ENCODE results near the gene DRC7. TPM values are rescaled to one million over a fixed set of nuclear protein-coding genes. Genes with fewer than 3 reads are reported as not detected.

The DRC7 gene, protein sequence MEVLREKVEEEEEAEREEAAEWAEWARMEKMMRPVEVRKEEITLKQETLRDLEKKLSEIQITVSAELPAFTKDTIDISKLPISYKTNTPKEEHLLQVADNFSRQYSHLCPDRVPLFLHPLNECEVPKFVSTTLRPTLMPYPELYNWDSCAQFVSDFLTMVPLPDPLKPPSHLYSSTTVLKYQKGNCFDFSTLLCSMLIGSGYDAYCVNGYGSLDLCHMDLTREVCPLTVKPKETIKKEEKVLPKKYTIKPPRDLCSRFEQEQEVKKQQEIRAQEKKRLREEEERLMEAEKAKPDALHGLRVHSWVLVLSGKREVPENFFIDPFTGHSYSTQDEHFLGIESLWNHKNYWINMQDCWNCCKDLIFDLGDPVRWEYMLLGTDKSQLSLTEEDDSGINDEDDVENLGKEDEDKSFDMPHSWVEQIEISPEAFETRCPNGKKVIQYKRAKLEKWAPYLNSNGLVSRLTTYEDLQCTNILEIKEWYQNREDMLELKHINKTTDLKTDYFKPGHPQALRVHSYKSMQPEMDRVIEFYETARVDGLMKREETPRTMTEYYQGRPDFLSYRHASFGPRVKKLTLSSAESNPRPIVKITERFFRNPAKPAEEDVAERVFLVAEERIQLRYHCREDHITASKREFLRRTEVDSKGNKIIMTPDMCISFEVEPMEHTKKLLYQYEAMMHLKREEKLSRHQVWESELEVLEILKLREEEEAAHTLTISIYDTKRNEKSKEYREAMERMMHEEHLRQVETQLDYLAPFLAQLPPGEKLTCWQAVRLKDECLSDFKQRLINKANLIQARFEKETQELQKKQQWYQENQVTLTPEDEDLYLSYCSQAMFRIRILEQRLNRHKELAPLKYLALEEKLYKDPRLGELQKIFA
- total RNA-seq: 0.63 TPM

DNA sequence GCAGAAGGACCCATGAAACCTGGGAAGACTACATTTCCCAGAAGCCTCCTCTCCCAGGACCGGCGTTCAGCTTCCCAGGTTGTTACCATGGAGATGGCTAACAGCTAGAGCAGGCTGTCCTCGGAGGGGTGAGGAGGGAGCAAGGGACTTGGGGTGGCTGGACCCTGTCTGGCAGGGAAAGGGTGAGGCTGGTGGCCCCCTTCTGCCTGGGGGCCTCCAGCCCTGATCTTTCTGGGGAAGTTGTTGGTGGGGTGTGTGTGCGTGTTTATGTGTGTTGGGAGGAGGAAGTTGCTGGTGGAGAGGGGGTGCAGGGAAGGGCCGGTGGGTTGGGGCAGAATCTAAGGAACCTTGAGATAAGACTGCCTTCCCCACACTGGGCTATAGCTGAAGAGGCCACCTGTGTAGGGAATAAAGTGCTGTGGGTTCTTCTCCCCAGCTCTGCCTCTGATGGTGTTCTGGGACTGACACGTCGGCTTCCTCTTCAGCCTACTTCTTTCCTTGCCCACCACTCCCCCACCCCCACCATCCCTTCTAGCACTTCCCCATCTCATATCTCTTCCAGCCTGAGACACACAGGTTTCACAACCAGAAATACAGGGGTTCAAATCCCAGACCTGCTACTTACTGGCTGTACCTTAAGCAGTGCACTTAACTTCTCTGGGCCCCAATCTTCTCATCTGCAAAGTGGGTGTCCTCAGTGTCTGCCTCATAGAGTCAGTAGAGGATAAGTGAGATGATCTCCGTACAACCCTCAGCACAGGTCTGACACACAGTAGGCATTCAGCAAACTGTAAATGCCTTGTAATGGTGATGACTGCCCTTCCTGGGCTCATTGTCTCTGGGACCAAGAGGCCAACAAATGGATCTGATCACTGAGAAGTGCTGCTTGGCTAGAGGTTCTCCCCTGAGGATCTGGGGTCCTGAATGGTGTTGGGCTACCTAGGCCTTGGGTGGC, at the start of gene DRC7:
Gene DRC7, plus strand, starts transcription at position 82 of the 955 bp plus-strand sequence. CDS start 3,144 bp downstream, outside the sequence.
- peaks cover 35% of the 10 kb centered on the region for H3K4me1 ChIP-seq (ENCODE audit: insufficient read depth, low read length)
- peak within 1 kb of the TSS; percentile 22 for H3K4me3 ChIP-seq (ENCODE audit: low read length)
- H3K9me3 ChIP-seq (ENCODE audit: low read depth, low read length): no peaks in the 10 kb centered on the region
- no peaks in the 10 kb centered on the region for H3K27me3 ChIP-seq (ENCODE audit: insufficient read depth, low read length)

DNA sequence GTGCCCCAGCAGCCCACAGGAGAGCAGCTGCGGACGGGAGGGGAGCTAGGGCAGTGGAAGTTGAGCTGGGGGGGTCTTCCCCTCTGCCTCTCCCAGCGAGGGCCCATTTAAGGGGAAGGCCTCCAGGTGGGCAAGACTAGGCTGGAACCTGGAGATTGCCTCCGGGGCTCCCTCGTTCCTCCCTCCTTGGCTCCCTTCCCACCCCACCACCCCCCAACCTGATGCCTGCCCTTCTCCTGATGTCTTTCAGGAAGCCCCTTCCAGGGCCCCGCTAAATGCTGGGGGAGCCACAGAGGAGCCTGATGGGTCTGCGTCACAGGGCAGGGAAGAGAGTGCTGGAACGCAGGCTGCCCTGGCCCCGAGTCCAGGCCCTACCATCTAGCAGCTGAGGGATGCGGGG, 49.4 kb upstream of the DRC7 start:
- Histone ChIP-seq H3K4me3 (ENCODE audit: low read length) (no peak overlapping the region), H3K4me1 (ENCODE audit: insufficient read depth, low read length) (peaks cover 31% of the 10 kb centered on the region), H3K9me3 (ENCODE audit: low read depth, low read length) (no peaks in the 10 kb centered on the region), H3K27me3 (ENCODE audit: insufficient read depth, low read length) (no peaks in the 10 kb centered on the region)

DNA sequence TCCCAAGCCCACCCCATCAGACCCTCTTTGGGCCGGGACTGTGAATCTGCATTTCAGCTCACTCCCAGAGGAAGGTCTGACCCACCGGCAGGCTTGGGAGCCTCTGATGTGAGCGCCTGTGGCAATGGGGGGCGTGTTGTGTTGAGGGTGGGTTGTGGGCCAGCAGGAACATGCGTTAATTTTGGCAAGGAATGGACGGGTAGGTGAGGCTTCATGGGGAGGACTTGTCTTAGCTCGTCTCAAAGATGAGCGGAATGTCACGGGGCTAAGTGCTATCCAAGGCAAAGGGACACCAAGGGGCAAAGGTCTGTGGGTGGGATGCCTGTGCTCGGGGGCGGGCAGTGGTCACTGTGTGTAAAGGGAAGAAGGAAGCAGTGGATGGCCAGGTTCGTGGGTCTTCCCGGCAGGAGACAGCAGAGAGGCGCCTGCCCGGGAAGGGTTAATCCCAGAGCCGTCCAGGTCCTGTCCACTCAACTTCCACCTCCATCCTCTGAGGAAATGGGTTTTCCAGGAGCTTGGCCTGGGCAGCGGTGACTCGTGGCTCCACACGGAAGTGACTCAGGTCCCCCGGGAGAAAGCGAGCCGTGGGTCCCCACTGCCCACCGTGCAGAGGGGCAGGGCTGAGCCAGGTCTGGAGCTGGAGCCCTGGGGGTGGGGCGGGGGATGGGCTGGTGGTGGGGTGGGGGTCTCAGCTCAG, 48.8 kb upstream of the DRC7 start:
- peaks cover 34% of the 10 kb centered on the region for H3K4me1 ChIP-seq (ENCODE audit: insufficient read depth, low read length)
- no peaks in the 10 kb centered on the region for H3K27me3 ChIP-seq (ENCODE audit: insufficient read depth, low read length)
- no peak overlapping the region for H3K4me3 ChIP-seq (ENCODE audit: low read length)
- H3K9me3 ChIP-seq (ENCODE audit: low read depth, low read length): no peaks in the 10 kb centered on the region

DNA sequence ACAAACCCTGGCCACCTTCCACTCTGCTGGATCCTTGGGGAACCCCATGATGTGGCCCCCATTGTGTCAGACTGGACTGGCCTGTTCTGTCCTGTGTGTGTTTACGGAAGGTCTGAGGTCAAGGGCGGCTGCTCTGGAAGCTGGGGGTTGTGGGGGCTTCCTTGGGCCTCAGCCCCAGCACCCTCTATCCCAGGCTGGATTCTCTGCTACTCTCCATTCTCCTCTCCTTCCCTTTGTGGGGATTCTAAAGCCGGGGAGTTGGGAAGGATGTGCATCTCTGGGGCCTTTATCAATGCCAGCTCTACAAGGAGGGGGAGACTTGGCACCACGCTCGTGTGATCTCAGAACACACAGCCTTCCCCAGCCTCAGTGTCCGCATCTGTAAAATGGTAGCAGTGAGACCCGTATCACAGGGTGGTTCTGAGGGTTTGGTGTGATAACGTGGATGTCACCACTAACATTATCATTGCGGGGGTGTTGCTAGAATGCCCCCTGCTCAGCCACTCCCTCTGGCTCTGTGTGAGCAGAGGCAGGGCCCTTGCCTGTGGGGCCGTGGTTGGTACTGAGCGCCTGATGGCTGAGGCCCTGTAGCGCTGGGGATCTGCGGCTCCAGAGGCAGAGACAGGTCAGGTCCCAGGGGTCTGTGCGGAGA, 48.1 kb upstream of the DRC7 start:
- Histone ChIP-seq H3K4me1 (ENCODE audit: insufficient read depth, low read length) (peaks cover 36% of the 10 kb centered on the region), H3K9me3 (ENCODE audit: low read depth, low read length) (no peaks in the 10 kb centered on the region), H3K4me3 (ENCODE audit: low read length) (no peak overlapping the region), H3K27me3 (ENCODE audit: insufficient read depth, low read length) (no peaks in the 10 kb centered on the region)

DNA sequence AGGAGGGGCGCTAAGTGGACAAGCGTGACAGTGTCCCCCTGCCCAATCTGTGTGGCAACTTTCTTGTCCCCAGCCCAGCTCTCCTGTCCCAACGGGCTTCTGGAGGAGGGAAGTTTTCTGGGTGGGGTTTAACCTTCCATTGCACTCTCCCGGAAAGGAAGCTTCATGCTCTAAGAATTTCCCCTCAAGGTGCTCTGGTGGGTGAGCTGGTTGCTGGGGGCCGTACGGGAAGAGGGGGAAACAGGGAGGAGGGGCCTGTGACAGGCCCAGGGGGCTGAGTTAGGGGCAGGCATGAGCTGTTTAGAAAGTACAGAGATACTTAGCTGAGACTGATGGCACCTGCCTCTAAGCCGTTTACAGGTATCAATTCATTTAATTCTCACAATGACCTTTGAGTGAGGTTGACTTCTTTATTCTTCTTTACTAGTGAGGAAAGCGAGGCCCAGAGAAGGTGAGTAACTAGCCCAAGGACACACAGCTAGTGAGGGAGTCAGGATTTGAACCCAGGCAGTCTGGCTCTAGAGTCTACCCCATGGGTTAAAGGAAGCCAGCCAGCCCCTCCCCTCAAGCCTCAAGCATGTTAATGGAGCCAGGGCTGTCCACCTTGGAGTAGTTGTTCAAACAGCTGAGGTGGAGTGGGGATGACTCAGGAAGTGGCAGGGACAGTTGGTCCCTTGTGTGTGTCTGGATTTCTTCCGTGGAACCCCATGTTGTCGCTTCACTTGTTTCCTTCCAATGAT, 47.3 kb upstream of the DRC7 start:
- Histone ChIP-seq H3K27me3 (ENCODE audit: insufficient read depth, low read length) (no peaks in the 10 kb centered on the region), H3K9me3 (ENCODE audit: low read depth, low read length) (no peaks in the 10 kb centered on the region), H3K4me1 (ENCODE audit: insufficient read depth, low read length) (peaks cover 44% of the 10 kb centered on the region), H3K4me3 (ENCODE audit: low read length) (peak overlapping the region; percentile 12)

DNA sequence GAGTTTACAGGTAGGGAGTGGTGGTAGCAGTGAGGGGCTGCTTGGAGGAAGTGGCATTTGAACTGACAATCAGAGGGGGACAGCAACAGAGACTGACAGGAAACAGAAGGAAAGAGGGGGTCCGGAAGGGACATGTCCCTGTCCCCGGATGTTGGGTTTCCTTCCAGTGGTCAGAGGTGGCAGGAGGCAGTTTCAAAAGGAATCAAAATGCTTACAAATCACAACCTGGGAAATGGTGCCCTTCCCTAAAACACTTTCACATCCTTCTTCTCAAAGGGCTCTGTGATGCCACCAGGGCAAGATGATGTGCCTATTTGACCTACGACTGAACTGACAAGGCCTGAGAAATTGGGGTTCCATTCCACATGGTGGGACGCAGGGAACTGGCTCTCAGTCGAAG, 46.5 kb upstream of the DRC7 start:
- Histone ChIP-seq H3K4me1 (ENCODE audit: insufficient read depth, low read length) (peaks cover 45% of the 10 kb centered on the region), H3K4me3 (ENCODE audit: low read length) (peak overlapping the region; percentile 12), H3K27me3 (ENCODE audit: insufficient read depth, low read length) (no peaks in the 10 kb centered on the region), H3K9me3 (ENCODE audit: low read depth, low read length) (no peaks in the 10 kb centered on the region)

DNA sequence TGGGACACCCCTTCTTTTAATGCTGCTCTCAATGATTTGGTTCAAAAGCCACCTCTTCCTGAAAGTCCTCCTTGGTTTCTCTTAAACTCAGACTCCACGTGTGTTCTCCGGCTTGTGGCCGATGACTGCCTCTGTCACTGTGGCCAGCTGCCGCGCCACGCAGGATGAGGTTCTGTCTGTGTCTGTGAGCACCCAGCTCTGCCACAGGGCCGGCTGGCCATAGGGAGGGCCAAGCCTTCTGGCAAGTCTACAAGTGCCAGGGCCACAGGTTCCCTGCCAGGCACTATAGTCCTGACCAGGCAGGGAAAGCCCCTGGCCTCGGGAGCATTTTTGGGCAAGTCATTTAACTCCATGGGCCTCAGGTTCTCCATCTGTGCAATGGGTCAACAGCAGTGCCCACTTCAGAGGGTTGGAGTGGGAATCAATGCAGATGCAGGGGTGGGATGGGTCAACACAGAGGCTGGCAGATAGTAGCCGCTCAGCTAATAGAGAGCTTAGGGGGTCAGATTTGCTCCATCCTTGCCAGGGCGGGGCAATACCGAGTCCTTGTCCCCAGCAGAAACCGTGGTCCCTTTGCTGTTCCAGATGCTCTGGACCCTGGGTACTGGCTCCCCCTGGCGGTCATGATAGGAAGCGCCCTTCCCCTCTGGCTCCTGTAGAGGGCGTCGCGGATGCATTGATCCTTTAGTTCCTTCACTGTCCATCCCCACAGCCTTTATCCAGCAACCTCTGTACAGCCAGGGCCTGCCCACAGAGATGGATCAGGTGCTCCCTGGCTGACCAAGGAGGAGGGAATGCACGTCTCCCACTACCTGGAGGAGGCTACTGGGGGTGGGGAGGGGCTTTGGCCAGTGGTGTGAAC, 45.8 kb upstream of the DRC7 start:
- Histone ChIP-seq H3K27me3 (ENCODE audit: insufficient read depth, low read length) (no peaks in the 10 kb centered on the region), H3K4me1 (ENCODE audit: insufficient read depth, low read length) (peaks cover 46% of the 10 kb centered on the region), H3K4me3 (ENCODE audit: low read length) (peak overlapping the region; percentile 12), H3K9me3 (ENCODE audit: low read depth, low read length) (no peaks in the 10 kb centered on the region)

DNA sequence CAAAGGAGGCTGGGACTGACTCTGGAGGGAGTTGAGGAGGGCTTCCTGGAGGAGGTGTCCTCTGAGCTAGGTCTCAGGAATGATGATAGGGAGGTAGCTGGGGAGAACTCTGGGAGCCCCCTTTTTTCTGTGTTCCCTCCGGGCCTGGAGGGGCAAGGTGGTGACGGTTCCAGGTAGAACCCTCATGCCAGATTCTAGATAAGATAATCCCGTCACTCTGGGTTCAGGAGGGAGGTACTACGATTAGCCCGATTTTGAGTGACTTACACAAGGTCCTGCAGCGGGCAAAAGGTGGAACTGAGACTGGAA, 45.2 kb upstream of the DRC7 start:
- H3K4me1 ChIP-seq (ENCODE audit: insufficient read depth, low read length): peaks cover 49% of the 10 kb centered on the region
- no peak overlapping the region for H3K4me3 ChIP-seq (ENCODE audit: low read length)
- no peaks in the 10 kb centered on the region for H3K9me3 ChIP-seq (ENCODE audit: low read depth, low read length)
- no peaks in the 10 kb centered on the region for H3K27me3 ChIP-seq (ENCODE audit: insufficient read depth, low read length)

DNA sequence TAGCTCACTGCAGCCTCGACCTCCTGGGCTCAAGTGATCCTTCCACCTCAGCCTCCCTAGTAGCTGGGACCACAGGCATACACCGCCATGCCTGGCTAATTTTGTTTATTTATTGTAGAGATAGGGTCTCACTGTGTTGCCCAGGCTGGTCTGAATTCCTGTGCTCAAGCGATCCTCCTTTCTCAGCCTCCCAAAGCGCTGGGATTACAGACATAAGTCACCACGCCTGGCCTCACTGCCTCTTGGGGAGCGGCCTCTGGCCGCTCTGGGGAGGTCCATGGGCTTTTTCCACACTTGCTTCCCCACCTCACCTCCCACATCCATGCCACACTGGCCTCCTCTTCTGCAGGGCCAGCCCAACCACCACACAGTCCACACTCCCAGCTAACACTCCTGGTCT, 44.8 kb upstream of the DRC7 start:
- Histone ChIP-seq H3K4me1 (ENCODE audit: insufficient read depth, low read length) (peaks cover 49% of the 10 kb centered on the region), H3K27me3 (ENCODE audit: insufficient read depth, low read length) (no peaks in the 10 kb centered on the region), H3K9me3 (ENCODE audit: low read depth, low read length) (no peaks in the 10 kb centered on the region), H3K4me3 (ENCODE audit: low read length) (no peak overlapping the region)

DNA sequence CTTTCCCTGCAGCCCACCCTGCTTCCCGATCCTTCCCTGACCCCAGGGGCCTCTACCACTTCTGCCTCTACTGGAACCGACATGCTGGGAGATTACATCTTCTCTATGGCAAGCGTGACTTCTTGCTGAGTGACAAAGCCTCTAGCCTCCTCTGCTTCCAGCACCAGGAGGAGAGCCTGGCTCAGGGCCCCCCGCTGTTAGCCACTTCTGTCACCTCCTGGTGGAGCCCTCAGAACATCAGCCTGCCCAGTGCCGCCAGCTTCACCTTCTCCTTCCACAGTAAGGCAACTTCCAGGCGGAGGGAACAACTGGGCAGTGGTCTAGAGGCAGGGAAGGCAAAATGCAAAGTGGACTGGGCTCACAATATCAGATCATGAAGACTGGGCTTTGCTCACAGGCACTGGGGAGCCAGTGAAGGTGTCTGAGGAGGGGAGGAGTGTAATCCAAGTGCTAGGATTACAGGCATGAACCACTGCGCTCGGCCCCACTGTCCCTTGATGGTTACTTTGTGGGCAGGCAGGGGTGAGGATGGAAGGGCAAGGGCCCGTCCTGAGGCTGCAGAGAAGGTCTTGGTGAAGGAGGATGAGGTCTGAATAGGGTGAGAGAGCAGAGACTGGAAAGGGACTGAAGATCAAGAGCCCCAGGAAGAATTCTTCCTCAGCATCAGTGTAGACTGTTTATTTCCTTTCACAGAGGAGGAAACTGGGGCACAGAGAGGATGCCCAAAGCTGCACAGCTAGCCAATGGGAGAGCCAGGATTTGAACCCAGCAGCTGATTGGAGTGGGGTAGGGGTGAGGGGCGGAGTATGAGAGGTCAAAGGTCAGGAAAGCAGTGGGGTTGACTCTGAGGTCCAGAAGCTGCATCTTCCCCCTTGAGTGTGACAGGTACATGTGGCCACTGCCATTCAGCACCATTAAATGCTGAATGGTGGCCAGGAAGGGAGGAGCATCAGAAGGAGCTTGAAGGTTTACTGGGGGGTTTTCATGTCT, 43.0 kb upstream of the DRC7 start:
- H3K9me3 ChIP-seq (ENCODE audit: low read depth, low read length): no peaks in the 10 kb centered on the region
- no peaks in the 10 kb centered on the region for H3K27me3 ChIP-seq (ENCODE audit: insufficient read depth, low read length)
- H3K4me3 ChIP-seq (ENCODE audit: low read length): no peak overlapping the region
- H3K4me1 ChIP-seq (ENCODE audit: insufficient read depth, low read length): peaks cover 61% of the 10 kb centered on the region

DNA sequence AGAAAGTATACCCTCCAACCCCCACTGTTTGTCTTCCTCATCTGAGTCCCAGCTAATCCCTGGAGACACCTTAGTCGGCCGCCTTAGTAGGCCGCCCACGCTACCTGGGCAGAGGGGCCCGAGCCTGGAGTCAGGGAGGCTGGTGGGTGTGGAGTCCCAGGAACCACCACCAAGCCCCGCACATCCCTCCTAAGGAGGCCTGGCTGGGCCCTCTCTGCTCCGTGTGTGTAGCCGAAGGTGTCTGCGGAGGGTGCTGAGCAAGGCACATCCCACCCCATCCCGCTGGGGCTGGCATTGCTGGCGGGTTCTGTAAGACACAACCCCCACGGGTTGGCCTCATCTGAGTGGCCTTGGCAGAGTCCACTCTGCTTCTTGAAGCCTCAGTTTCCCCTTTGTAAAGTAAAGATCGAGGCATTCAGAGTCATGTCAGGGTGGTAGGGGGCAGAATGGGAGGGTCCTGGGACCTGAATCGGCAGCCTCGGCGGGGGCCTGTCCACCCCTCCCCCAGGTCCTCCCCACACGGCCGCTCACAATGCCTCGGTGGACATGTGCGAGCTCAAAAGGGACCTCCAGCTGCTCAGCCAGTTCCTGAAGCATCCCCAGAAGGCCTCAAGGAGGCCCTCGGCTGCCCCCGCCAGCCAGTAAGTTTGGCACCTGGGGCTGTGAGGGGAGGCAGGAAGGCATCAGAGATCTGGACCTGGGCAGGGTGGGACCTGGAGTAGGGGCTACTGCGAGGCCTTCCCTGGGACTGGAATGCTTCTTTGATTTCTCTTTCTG, 41.7 kb upstream of the DRC7 start:
- H3K4me1 ChIP-seq (ENCODE audit: insufficient read depth, low read length): peaks cover 52% of the 10 kb centered on the region
- no peaks in the 10 kb centered on the region for H3K27me3 ChIP-seq (ENCODE audit: insufficient read depth, low read length)
- no peaks in the 10 kb centered on the region for H3K9me3 ChIP-seq (ENCODE audit: low read depth, low read length)
- H3K4me3 ChIP-seq (ENCODE audit: low read length): no peak overlapping the region

Data from mononuclear cell (primary cell).